Muscle of leg (tissue), 11 donors: ENCODE measurements around the gene ANXA6. TPM values are rescaled to one million over a fixed set of nuclear protein-coding genes. Genes with fewer than 3 reads are reported as not detected.

Experiments used
- DNase-seq: peaks from one replicate; pipeline ENCODE4 v3.0.0; 2013
- H3K27ac ChIP-seq: one replicate; pipeline ENCODE4 v1.5.1; 2013; ENCODE audit warnings: mild to moderate bottlenecking, low read length, control low read depth
- H3K27me3 ChIP-seq: one replicate; pipeline ENCODE4 v1.6.1; 2013; ENCODE audit warnings: low read length; ENCODE audit not compliant: control insufficient read depth, insufficient read depth
- H3K36me3 ChIP-seq: one replicate; pipeline ENCODE4 v1.6.1; 2013; ENCODE audit warnings: low read length; ENCODE audit not compliant: control insufficient read depth, insufficient read depth
- H3K4me1 ChIP-seq: one replicate; pipeline ENCODE4 v1.6.1; 2013; ENCODE audit warnings: low read length; ENCODE audit not compliant: control insufficient read depth, insufficient read depth
- H3K4me3 ChIP-seq: one replicate; pipeline ENCODE4 v1.5.1; 2013; ENCODE audit warnings: low read length, control low read depth
- H3K9me3 ChIP-seq: replicated peaks from 2 replicates; pipeline ENCODE4 v1.6.1; 2013; ENCODE audit warnings: low read depth, low read length; ENCODE audit not compliant: control insufficient read depth
- WGBS: methylation state at CpG from one replicate; pipeline ENCODE4 v1.1.5; 2013; ENCODE audit warnings: missing lambda C conversion rate; ENCODE audit not compliant: insufficient coverage; 5-methylcytosine and 5-hydroxymethylcytosine counted together
- polyA plus RNA-seq, 8 donors: library from polyadenylated mRNA; unstranded; fragments of 120-200 nt; gene quantifications; one replicate each; pipeline versions ENCODE4 v1.2.1 to v1.2.3, GENCODE V29; 2013; ENCODE audit warnings: inconsistent platforms in 1 of 8, low replicate concordance in 1 of 8; ENCODE audit not compliant: insufficient read length in 8 of 8, insufficient read depth in 1 of 8
- total RNA-seq: library from RNA; stranded (reverse); fragments of 120-200 nt; gene quantifications from one replicate; pipeline ENCODE4 v1.2.4, GENCODE V29; 2013

Gene ANXA6
- total and polyA plus RNA-seq, 9 donors: 335 to 439 (median 391) TPM

DNA sequence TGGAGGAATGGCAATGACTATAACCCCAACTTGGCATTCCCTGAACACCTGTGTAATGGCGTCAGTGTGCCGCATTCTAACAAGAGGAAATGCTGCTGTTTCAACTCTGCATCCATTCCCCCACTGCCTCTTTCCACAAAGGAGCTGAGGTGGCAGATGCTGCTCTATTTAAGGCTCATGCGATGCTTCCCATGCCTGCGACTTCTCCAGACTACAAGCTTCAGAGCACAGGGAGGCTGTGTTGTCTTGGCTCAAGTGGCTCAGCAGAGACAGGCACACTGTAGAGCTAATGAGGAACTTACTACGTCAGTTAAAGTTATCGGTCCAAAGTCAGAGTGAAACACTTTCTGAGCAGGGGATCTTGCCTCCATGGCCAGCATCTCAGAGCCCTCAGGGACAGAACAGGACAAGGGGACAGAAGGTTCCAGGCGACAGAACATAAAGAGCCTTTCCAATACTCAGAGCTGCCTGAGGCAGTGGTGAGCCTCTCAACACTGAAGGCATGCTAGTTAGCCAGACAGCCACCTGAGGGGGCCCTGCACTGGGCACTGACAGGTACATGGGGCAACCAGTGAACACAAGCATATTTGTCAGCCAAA, 98.6 kb downstream of the ANXA6 start:
- Histone ChIP-seq H3K9me3 (no peaks in the 10 kb centered on the region), H3K27ac (no peak overlapping the region), H3K36me3 (peaks cover 76% of the 10 kb centered on the region), H3K4me3 (no peak overlapping the region), H3K4me1 (peaks cover 32% of the 10 kb centered on the region), H3K27me3 (no peaks in the 10 kb centered on the region)
- DNase-seq: peak; percentile 62
- WGBS: 81% methylated on average over 7 of the region's 7 CpGs

DNA sequence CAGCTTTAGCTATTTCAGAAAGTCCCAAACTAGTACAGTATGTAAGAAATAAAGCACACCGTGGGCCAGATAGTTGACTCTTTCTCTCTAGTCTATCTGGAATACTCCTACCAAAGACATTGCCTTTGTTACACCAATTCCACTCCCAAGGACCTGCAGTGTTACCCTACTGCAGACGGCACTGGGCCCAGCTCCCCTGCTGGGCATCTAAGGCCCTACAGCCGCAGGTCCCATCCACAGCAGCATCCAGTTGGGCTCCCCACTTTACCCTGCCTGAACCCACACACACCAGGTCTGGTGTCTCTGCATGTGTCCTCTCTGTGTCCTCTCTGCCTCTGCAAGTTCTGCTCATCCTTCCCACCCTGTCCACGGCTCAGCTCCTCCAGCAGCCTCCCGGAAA, 99.3 kb downstream of the ANXA6 start:
- Histone ChIP-seq H3K36me3 (peaks cover 80% of the 10 kb centered on the region), H3K4me1 (peaks cover 25% of the 10 kb centered on the region), H3K27me3 (no peaks in the 10 kb centered on the region), H3K27ac (no peak overlapping the region), H3K4me3 (no peak overlapping the region), H3K9me3 (no peaks in the 10 kb centered on the region)
- no peak for DNase-seq
- 76% methylated on average over 3 of the region's 5 CpGs for WGBS

DNA sequence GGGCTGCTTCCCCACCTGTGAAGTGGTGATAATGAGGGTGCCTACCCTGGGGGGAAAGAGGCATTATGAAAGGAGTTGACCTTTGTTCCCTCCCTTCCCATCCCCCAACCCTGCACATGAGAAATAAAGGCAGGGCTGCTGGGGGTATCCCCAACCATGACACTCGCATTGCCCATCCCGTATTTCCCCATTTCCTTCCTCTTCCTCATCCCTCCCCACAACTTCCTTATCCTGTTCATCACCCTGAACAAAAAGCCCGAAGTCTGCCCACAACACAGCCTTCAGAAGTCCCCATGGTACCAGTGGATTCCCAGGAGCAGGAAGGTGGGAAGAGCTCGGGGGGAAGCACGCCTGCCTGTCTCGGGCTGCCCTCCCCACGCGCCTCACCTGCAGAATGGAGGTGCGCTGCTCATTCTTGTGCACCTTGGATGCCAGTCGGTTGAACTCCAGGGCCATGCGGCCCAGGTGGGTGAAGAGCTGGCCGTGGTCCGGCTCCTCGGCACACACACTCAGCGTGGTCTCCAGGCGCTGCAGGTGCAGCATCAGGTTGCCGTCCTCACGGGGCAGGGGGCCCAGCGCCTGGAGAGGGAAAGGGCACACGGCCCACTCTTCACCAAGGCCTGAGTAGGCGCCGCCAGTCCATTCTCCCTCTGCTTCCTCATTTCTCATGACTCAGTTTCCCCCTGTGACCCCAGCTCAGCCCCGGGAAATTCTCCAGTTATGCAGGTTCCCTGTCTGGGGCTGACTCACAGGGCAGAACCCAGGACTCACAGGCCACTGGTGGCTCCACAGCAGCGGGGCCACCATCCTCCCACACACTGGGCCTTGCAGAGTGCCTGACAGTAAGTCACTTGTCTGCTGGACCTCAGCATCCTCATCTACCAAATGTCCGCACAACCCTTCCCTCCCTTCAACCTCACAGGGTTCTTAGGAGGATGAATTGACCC, 100.9 kb downstream of the ANXA6 start:
- 94% methylated on average over 24 of the region's 25 CpGs for WGBS
- DNase-seq: no peak
- H3K4me3 ChIP-seq: no peak overlapping the region
- no peaks in the 10 kb centered on the region for H3K9me3 ChIP-seq
- H3K4me1 ChIP-seq: peaks cover 27% of the 10 kb centered on the region
- H3K36me3 ChIP-seq: peaks cover 70% of the 10 kb centered on the region
- H3K27me3 ChIP-seq: no peaks in the 10 kb centered on the region
- H3K27ac ChIP-seq: no peak overlapping the region

DNA sequence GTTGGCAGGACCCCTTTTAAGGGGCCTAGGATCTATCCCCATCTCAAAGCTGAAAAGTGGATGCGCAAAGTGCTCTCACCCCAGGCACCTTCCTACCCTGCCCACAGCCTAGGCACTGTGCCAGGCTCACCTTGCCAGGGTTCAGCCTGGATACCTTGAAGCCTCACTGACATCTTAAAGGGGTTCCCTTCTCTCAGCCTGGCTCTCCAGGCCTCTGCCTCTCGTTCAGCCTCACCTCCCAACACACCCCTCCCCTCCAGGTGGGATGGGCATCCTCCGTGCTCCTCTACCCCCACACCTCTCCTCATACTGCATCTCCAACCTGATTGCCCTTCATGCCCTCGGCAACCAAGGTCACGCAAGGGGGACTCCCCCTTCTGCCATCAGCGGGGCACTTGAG, 102.2 kb downstream of the ANXA6 start:
- H3K4me3 ChIP-seq: no peak overlapping the region

DNA sequence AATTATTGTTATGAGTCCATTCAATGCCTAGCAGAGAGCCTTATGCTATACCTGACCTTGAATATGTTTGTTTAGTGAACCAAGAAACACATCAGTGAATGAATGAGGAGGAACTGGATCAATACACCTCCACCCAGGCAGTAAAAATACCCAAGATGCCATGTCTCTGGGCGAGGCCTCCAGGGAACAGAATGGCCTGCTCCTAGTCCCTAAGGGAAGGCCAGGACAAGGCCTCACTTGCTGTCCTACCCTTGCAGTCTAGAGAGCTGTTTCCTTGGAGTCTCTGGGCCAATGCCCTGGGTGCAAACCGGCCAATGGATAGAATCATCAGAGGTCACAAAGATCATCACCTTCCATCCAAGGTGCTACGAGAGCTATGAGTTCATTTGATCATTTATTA, 102.9 kb downstream of the ANXA6 start:
- 93% methylated on average over 2 of the region's 3 CpGs for WGBS
- no peaks in the 10 kb centered on the region for H3K9me3 ChIP-seq
- no peak overlapping the region for H3K4me3 ChIP-seq
- DNase-seq: no peak
- no peaks in the 10 kb centered on the region for H3K27me3 ChIP-seq
- no peak overlapping the region for H3K27ac ChIP-seq
- peaks cover 13% of the 10 kb centered on the region for H3K4me1 ChIP-seq
- H3K36me3 ChIP-seq: peaks cover 61% of the 10 kb centered on the region

More for the DNA sequence above, 102.2 kb downstream of the ANXA6 start:
- H3K9me3 ChIP-seq: no peaks in the 10 kb centered on the region
- no peaks in the 10 kb centered on the region for H3K27me3 ChIP-seq
- no peak for DNase-seq
- H3K36me3 ChIP-seq: peaks cover 65% of the 10 kb centered on the region
- H3K4me1 ChIP-seq: peaks cover 19% of the 10 kb centered on the region
- 88% methylated on average over 4 of the region's 6 CpGs for WGBS
- H3K27ac ChIP-seq: no peak overlapping the region

DNA sequence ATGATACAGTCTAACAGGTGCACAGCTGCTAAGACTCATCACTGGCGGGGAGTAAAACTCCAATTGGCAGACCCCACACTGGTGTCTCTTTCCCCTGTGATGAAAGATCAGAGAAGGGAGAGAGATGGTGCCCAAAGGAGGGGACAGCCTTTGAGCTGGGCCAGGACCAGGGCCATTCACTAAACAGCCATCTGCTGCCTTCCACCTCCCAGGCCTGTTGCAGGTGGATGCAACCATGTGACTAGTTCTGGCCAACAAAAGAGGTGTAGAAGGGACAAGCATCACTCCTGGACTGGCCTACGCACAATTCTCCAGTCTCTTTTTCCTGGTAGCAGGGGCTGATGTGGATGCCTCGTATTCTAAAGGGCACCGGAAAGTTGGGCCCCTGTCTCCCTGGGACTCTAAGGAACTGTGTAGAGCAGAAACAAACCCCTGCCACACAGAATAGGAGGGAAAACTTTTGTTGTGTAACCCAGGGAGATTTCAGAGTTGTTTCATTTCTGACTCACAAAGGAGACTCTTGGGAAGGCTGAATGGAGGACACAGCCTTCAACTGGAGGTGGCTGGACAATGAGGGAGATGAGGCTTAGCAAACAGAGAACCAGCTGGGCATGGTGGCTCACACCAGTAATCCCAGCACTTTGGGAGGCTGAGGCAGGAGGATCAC, 103.7 kb downstream of the ANXA6 start:
- no peak for DNase-seq
- peaks cover 13% of the 10 kb centered on the region for H3K4me1 ChIP-seq
- 100% methylated on average over 1 of the region's 4 CpGs for WGBS
- H3K27ac ChIP-seq: no peak overlapping the region
- H3K36me3 ChIP-seq: peaks cover 66% of the 10 kb centered on the region
- no peaks in the 10 kb centered on the region for H3K27me3 ChIP-seq
- H3K4me3 ChIP-seq: no peak overlapping the region
- H3K9me3 ChIP-seq: no peaks in the 10 kb centered on the region

DNA sequence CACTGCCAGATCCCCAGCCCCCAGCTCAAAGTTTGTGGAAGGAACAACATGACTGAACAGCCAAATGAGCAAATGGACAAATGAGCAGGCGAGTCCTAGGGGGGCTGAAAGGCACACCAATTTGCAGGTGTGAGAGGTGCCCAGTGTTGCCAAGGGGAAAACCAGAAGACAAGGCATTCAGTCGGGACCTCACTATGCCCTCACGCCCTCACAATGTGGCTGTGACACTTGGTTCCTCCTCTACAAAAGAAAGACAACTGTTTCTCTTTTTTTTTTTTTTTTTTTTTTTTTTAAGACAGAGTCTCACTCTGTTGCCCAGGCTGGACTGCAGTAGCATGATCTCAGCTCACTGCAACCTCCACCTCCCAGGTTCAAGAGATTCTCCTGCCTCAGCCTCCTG, 104.7 kb downstream of the ANXA6 start:
- H3K36me3 ChIP-seq: peaks cover 67% of the 10 kb centered on the region
- no peak overlapping the region for H3K4me3 ChIP-seq
- H3K27me3 ChIP-seq: no peaks in the 10 kb centered on the region
- H3K9me3 ChIP-seq: no peaks in the 10 kb centered on the region
- H3K27ac ChIP-seq: no peak overlapping the region
- 78% methylated on average over 3 of the region's 3 CpGs for WGBS
- H3K4me1 ChIP-seq: peaks cover 11% of the 10 kb centered on the region
- no peak for DNase-seq

DNA sequence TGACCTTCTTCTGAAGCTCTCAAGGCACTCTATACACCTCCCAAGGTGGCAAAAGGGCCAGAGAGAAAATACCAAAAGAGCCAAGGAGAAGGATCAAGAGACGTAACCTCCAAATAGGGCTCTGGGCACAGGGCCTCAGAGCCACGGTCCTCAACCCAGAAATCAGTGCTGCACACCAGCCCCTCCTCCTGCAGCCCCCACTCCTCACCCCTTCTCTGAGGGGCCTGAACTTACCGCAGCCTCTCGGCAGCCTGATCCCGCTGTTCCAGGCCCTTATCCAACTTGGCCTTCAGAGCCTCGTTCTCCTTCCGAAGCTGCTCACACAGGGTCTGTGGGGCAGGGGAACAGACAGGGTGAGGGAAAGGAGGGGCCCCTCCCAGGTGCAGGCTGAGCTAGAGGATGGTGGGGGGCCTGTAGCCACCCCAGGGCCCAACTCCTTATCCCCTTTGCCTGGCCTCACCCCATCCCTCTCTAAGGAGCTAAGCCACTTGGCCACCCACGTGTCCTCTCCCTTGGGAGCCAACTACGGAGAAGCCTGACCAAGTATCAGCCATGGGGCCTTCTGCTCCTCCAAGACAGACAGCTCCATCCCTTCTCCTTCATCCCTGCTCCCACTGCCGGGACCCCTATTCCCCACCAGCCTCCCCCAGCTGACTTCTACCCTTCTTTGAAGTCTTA, 105.5 kb downstream of the ANXA6 start:
- Histone ChIP-seq H3K4me3 (no peak overlapping the region), H3K27me3 (no peaks in the 10 kb centered on the region), H3K36me3 (peaks cover 73% of the 10 kb centered on the region), H3K9me3 (no peaks in the 10 kb centered on the region), H3K4me1 (peaks cover 11% of the 10 kb centered on the region), H3K27ac (no peak overlapping the region)
- 55% methylated on average over 4 of the region's 10 CpGs for WGBS
- DNase-seq: peak; percentile 40

DNA sequence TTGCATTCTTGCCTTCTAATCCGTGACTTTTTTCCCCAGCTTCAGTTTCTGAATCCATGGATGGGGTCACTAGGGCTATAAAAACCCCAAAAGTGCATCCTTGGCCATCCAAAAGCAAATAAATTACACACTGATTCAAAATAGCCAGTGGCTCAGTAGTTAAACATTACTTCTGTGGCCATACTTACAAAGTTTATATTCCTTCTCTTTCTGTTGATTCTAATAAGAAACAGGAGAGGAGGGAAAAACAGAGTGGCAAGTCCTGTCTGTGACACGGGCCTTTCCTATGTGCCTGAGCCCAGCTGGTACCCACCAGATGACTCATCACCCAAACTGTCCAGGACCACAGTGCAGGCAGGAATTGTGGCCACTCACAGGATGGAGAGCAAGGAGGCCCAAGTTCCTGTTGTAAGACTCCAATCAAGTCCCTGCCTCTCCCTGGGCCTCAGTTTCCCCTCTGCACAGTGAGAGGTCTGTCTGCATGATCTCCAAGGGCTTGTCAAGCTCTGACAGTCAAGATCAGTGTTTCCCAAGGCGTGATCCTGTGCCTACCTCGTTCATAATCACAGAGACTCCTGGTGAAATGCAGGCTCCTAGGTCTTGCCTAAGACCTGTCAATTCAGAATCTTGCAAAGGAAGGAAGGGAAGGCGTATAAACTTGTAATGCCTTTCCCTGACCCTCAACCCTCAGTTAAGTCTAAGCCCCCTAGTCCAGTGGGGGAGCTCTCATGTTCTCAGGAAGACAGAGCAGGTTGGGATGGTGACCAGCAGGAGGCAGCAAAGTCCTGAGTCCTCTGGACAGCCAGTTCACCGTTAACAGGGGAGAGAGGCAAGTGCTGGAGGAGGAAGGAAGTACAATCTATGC, 106.3 kb downstream of the ANXA6 start:
- WGBS: 81% methylated on average over 4 of the region's 6 CpGs
- Histone ChIP-seq H3K4me3 (no peak overlapping the region), H3K27ac (no peak overlapping the region), H3K4me1 (peaks cover 11% of the 10 kb centered on the region), H3K27me3 (no peaks in the 10 kb centered on the region), H3K36me3 (peaks cover 70% of the 10 kb centered on the region), H3K9me3 (no peaks in the 10 kb centered on the region)
- peak; percentile 88 for DNase-seq
